ENCODE measurements around the gene RARRES2.

Gene RARRES2

GRCh38 chr7:150344299-150344698 is 2.9 kb upstream of the RARRES2 start:
- no peak overlapping the region for H3K4me3 ChIP-seq (ENCODE audit: low read length)
- DNase-seq (ENCODE audit: low read depth, low spot score): no peak

GRCh38 chr7:150343225-150343624 is 1.8 kb upstream of the RARRES2 start:
- no peak for DNase-seq (ENCODE audit: low read depth, low spot score)
- H3K4me3 ChIP-seq (ENCODE audit: low read length): no peak overlapping the region

GRCh38 chr7:150342121-150342408 is 636 bp upstream of the RARRES2 start:
- no peak overlapping the region for H3K4me3 ChIP-seq (ENCODE audit: low read length)
- DNase-seq (ENCODE audit: low read depth, low spot score): no peak

DNA sequence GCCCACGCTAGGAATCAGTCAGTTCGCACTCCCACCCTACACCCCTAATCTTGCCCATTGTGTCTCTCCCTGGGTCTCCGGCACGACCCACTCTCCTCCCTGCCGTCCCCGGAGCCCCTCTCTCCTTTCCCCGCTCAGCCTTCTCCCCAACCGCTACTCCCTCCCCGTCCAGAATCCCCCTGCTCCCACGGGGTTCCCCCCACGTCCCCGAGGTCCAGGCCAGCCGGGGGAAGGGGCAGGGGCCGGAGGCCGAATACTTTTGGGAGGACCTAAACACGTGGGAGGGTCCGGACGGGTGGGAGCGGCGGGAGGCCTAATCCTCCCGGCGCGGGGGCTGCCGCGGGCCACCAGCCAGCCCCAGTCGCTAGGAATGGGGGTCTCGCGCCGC is 560 bp downstream of the RARRES2 start:
- DNase-seq (ENCODE audit: low read depth, low spot score): no peak
- no peak overlapping the region for H3K4me3 ChIP-seq (ENCODE audit: low read length)

DNA sequence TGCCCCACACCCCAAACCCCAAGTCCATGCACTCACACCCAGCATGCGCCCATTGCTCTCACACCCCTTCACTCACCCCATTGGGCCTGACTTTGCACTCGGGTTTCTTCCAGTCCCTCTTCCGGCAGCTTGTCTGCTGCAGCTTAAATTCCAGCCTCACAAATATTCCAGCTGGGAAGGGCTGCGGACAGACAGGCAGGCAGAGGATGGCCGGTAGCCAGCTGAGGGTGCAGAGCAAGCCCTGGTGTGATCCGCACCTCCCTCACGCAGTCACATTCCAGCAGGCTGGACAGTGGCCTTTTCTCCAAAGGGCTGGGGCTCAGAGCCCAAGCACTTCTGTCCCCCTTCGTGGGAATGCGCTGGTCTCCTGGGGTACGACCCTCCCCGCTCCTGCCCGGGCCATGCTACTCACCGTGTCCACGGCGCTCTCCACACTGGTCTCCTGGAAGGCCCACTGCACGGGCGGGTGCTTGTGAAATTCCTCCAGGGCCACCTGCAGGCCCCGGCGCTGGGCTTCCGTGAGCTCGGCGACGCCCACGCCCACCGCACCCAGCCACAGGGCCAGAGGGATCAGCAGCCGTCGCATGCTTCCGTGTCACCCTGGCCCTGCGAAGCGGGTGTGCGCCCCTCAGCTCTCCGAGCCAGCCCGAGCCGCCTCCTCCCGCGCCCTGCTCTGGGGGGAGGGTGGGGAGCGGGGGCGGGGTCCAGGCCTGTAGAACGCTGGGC is 1.2 kb downstream of the RARRES2 start:
- no peak overlapping the region for H3K4me3 ChIP-seq (ENCODE audit: low read length)
- DNase-seq (ENCODE audit: low read depth, low spot score): no peak

- no peak for DNase-seq (ENCODE audit: low read depth, low spot score)
- H3K4me3 ChIP-seq (ENCODE audit: low read length): no peak overlapping the region
These were observed 2.0 kb downstream of the RARRES2 start for GRCh38 chr7:150339409-150339809.

DNA sequence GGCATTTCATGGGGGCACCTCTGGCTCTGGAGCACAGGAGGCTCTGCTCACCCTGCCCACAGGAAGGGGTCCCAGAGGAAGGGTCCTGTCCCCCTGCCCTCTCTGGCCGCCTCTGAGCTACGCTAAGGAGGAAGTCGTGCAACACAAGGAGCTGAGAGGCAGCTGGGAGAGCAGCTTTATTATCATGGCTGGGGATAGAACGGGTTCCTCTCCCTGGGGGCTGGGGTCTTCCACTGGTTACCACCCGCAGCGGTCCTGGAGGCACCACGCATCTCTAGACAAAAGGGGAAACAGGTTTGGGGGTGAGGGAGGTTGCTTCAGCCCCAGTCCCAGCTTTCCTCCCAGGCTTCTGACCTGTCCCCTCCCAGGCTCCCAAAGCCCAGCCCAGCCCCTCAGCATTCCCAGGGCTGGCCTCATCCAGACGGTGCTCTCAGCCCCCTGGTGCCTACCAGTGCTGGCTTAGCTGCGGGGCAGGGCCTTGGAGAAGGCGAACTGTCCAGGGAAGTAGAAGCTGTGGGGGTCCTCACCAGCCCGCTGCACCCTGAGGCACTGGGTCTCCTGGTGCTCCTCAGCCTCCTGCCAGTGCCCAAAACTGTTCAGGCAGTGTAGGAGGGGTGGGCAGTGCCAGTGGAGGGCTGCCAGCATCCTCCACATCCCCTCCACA is 3.1 kb downstream of the RARRES2 start:
- no peak for DNase-seq (ENCODE audit: low read depth, low spot score)
- H3K4me3 ChIP-seq (ENCODE audit: low read length): no peak overlapping the region

DNA sequence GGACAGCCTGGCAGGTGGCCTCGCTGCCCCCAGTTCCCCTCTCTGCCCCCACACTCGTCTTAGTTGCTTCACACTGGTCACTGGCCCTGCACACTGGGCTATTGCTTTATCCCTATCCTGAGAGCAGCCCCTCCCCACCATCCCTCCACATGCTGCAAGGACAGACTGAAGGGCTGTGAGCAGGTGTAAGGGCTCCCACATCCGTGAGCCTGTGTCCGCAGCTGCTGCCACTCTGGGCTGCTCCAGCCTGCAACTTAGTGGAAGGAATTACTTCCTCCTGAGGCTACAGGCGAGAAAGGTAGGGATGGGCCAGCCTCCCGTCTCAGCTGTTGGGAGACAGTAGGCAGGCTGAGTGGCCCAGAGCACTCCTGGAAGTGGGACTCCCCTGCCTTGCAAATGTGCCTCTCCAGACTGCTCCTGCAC is 3.8 kb downstream of the RARRES2 start:
- no peak for DNase-seq (ENCODE audit: low read depth, low spot score)

DNA sequence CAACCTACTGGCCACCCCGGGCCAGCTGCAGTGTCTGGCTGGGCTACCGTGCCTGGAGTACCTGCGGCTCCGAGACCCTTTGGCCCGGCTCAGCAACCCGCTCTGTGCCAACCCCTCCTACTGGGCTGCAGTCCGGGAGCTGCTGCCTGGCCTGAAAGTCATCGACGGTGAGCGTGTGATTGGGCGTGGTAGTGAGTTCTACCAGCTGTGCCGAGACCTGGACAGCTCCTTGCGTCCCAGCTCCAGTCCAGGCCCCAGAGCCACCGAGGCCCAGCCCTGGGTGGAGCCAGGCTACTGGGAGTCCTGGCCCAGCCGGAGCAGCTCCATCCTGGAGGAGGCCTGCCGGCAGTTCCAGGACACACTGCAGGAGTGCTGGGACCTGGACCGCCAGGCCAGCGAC is 4.2 kb downstream of the RARRES2 start:
- H3K4me3 ChIP-seq (ENCODE audit: low read length): no peak overlapping the region
- no peak for DNase-seq (ENCODE audit: low read depth, low spot score)

More for the DNA sequence above, 3.8 kb downstream of the RARRES2 start:
- H3K4me3 ChIP-seq (ENCODE audit: low read length): no peak overlapping the region

GRCh38 chr7:150336746-150337145 is 4.7 kb downstream of the RARRES2 start:
- no peak overlapping the region for H3K4me3 ChIP-seq (ENCODE audit: low read length)
- no peak for DNase-seq (ENCODE audit: low read depth, low spot score)

- no peak for DNase-seq (ENCODE audit: low read depth, low spot score)
- H3K4me3 ChIP-seq (ENCODE audit: low read length): no peak overlapping the region
These were observed 5.7 kb downstream of the RARRES2 start for GRCh38 chr7:150335774-150336112.

DNA sequence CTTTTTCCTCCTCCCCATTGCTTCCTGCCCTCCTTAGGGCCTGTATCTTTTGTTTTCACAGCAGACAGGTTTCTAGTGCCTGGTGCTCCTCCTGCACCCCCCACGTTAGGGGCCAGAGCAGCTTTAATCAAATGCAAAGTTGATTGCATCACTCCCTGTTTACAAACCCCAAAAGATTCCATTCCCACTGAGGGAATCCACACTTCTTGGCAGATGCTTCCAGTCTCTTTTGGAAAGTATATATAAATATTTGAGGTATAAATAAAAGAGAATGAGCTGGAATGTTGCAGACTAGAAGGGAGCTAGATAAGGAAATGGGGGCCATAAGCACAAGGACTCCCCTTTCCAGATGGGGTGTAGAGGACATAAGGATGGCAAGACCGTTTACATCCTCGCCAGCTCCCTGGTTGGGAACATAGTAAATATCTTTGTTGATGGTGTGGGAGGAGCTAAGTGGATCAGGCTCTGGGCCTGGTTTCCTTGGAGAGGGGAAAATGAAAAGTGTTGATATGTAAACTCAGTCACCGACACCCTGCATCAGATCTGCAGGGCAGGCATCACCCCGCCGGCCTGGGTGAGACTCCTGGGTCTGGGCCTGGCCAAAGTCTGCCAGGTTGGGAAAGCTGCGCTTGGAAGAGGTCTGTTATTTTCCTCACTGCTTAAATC is 6.2 kb downstream of the RARRES2 start:
- no peak overlapping the region for H3K4me3 ChIP-seq (ENCODE audit: low read length)
- DNase-seq (ENCODE audit: low read depth, low spot score): no peak

- no peak overlapping the region for H3K4me3 ChIP-seq (ENCODE audit: low read length)
- DNase-seq (ENCODE audit: low read depth, low spot score): no peak
These were observed 7.3 kb downstream of the RARRES2 start for GRCh38 chr7:150334108-150334507.

DNA sequence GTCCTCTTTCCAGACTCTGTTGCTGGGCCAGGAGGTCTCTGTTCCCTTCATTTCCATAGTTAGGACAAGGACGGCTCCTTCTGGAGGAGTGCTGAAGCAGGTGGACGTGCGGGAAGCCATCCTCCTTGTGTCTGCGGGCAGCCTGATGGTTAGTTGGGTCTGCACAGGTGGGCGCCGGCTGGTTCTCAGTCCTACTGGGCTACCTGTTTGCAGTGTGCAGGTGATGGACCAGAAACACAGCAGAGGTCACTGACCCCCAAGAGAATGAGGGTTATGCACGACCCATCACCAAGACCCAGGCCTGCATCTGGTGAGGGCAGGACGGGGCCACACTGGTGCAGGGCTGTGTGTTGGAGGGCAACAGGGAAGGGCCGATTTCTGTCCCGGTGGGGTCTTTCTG is 7.8 kb downstream of the RARRES2 start:
- H3K4me3 ChIP-seq (ENCODE audit: low read length): no peak overlapping the region
- no peak for DNase-seq (ENCODE audit: low read depth, low spot score)

GRCh38 chr7:150332852-150333635 is 8.4 kb downstream of the RARRES2 start:
- no peak overlapping the region for H3K4me3 ChIP-seq (ENCODE audit: low read length)
- DNase-seq (ENCODE audit: low read depth, low spot score): no peak

DNA sequence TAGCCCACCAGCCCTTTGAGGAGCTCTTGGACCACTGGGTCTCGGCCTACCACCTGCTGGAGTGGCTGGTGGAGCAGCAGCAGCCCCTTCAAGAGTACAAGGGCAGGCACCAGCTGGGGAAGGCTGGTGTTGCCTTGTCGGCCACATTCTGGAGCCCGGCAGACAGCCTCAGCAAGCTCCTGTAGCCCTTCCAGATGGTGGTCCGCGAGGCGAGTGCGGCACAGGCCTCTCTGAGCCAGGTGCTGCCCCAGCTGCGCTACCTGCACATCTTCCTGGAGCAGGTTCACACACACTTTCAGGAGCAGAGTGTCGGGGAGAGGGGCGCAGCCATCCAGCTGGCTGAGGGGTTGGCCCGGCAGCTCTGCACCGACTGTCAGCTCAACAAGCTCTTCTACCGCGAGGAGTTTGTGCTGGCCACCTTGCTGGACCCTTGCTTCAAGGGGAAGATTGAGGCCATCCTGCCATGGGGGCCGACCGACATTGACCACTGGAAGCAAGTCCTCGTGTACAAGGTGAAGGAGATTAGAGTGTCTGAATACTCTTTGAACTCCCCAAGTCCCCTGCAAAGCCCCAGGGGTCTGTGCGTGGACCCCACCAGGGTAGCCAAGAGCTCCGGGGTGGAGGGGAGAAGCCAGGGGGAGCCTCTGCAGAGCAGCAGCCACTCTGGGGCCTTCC is 11.1 kb downstream of the RARRES2 start:
- DNase-seq (ENCODE audit: low read depth, low spot score): no peak
- H3K4me3 ChIP-seq (ENCODE audit: low read length): no peak overlapping the region

GRCh38 chr7:150329331-150330120 is 11.9 kb downstream of the RARRES2 start:
- H3K4me3 ChIP-seq (ENCODE audit: low read length): no peak overlapping the region
- no peak for DNase-seq (ENCODE audit: low read depth, low spot score)

- DNase-seq (ENCODE audit: low read depth, low spot score): no peak
- no peak overlapping the region for H3K4me3 ChIP-seq (ENCODE audit: low read length)
These were observed 14.1 kb downstream of the RARRES2 start for GRCh38 chr7:150327308-150327707.
